ENCODE measurements around the gene TXNRD1.
"Not testable (repeated sequence)": the region's sequence is repeated elsewhere in the genome, so short reads cannot be mapped to it uniquely, and the experiment has no call there.

The TXNRD1 gene

DNA sequence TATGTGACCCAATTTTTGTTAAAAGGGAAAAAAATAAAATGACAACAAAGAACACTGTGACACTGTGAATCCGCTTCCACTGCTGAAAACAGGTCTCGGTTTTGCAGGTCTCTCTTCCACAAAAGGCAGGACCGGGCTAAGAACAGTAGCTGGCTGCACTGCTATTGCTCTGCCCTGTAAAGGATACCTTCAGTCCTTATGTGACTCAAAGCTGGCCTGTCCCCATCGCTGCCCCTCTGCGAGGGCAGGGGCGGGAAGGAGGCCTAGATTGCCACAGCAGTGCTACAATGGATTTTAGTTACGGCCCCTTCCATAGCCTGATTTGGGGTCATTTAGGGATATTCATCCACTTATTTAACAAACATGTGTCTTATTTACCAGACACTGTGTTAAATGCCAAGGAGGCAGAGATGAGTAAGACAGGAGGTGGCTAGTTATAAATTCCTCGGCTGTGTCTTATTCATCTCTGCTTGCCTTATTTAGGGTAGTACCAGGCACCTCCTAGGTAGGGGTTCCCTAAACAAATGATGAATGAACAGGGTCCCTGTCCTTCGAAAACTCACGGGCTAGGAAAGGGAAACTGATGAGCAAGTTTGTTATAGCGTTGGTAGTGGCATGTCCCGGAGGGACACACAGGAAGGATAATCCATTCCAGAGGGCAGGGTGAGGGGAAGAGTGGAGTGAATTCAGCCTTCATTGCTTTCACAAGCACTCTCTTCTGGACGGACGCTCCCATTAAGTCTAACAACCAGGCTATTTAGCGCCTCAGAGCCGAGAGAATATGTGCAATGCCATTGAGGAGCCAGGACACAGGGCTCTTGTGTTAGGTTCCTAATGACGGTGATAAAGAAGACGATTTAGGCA lies 161.3 kb downstream of the TXNRD1 start:
- DNase-seq: no peak

DNA sequence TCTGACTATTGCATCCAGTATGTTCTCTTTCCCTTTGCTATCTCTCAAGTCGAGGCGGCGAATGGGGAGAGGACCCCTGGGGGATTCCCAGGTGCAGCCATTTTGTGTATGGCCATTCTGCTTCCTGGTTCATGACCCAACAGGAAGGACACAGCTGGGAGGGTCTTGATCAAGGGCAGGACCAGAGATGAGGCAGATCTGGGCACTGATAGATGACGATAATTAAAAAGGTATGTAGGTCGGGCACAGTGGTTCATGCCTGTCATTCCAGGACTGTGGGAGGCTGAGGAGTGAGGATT lies 161.9 kb downstream of the TXNRD1 start:
- DNase-seq: no peak

GRCh38 chr12:104378427-104378826 lies 162.8 kb downstream of the TXNRD1 start:
- DNase-seq: no peak

GRCh38 chr12:104381341-104381730 lies 165.8 kb downstream of the TXNRD1 start:
- no peak for DNase-seq

DNA sequence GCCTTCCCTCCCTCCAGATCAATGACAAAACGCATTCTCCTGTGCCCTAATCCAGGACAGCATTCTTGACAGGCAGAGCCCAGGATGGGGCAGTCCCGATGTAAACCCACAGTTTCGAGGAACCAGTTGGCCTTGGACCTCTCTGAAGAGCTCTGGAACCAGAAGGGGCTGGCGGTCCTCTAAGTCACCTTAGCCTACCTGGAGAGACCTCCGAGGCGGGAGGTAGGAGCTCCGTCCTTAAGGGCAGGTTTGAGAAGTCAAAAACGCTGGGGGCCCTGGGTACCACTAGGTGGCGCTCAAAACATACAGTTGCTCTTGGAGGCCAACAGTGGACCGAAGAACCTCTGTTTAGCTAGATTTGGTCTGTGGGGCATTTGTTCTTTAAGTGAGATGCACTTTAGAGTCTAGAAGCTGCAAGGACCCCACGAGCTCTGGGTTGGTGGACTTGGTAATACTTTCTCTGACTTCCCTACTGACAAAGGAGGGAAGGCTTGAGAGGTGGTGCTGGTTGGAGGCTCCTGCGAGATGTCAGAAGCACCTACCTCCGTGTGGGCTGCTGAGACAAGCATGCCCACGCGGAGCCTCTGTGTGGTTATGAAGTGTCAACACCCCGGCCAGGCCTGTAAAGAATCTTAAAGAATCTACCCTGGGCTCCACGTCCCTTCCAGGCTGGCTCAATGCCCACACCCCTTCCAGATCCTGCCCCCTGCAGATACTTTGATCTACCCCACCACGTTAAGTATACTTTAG lies 166.3 kb downstream of the TXNRD1 start:
- no peak for DNase-seq

DNA sequence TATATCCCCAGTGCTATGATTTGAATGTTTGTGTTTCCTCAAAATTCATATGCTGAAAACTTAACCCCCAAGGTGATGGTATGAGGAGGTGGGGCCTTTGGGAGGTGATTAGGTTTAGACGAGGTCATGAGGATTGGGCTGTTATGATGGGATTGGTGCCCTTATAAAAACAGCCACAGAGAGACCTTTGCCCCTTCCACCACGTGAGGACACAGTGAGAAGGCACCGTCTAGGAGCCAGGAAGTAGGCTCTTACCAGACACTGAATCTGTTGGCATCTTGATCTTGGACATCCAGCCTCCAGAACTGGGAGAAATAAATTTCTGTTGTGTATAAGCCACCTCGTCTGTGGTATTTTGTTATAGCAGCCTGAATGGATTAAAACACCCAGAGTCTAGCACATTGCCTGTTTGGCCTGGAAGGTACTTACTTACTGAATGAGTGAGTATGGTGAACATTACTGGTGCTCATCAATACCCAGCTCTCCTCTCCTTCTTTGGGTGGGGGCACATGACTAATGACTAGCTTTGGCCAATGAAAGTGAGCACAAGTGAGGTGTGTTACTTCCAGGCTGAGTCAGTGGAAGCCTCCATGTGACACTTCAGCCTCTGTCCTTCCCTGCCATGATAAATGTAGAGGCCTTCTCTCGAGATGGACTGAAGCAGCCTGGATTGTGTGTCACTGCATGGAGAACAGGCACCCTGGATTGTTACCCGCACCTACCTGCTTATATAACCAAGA lies 168.7 kb downstream of the TXNRD1 start:
- no peak for DNase-seq

DNA sequence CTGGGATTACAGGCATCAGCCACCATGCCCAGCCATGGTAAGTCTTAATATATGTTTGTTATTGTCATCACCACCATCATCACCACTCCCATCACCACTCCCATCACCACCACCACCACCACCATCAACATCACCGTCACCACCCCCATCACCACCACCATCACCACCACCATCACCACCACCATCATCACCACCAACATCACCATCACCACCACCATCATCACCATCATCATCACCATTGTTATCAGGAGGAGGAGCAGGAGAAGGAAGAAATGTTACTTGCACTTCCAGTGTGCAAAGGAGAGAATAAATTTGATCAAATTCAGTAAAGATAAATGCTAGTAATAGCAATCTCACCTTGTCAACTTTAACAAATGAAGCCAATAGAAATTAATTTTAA lies 169.9 kb downstream of the TXNRD1 start:
- no peak for DNase-seq

DNA sequence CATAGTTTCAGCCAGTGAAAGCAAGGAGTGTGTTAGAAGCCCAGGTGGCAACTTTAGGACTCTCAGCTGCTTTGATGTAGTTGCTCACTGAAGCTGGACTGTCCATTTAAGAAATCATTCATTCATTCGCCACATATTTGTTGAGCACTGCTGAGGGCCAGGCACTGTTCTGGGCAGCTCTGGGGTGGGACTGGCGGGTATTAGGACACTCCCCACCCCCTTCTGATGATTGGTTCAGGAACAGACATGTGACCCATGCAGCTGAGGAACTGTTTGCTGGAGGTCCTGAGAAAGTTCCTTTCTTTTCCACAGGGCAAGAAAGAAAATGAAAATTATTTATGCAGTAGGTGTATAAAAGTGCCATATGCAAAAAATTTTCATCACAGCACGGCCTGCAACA lies 170.9 kb downstream of the TXNRD1 start:
- no peak for DNase-seq

GRCh38 chr12:104387190-104387589 lies 171.6 kb downstream of the TXNRD1 start:
- DNase-seq: no peak

- DNase-seq: not testable (repeated sequence)
Measured at GRCh38 chr12:104394086-104394485, 178.5 kb downstream of the TXNRD1 start.

Measured in NCI-H2081 treated with DMSO at 0.1 percent for 48 hours (cell line).